GM18907 (cell line): ENCODE measurements around the gene C9orf78.
"Not testable (repeated sequence)": the region's sequence is repeated elsewhere in the genome, so short reads cannot be mapped to it uniquely, and the experiment has no call there.

Experiments
- ATAC-seq: cut with Tn5 transposase; IDR thresholded peaks from one replicate; pipeline ENCODE4 v1.9.1; 2021; ENCODE audit warnings: mild to moderate bottlenecking, moderate library complexity; ENCODE audit not compliant: unreplicated experiment

C9orf78 gene

GRCh38 chr9:129813661-129814060 is 21.4 kb downstream of the C9orf78 start:
- ATAC-seq = no peak

GRCh38 chr9:129812385-129812784 is 22.7 kb downstream of the C9orf78 start:
- ATAC-seq = no peak

GRCh38 chr9:129811967-129812363 is 23.1 kb downstream of the C9orf78 start:
- ATAC-seq = no peak

- no peak for ATAC-seq
Observed at GRCh38 chr9:129810788-129811187, 24.3 kb downstream of the C9orf78 start.

- no peak for ATAC-seq
Observed at GRCh38 chr9:129810116-129810515, 25.0 kb downstream of the C9orf78 start.

GRCh38 chr9:129809346-129809745 is 25.7 kb downstream of the C9orf78 start:
- ATAC-seq = no peak

- no peak for ATAC-seq
Observed at GRCh38 chr9:129806061-129806460, 29.0 kb downstream of the C9orf78 start.

GRCh38 chr9:129803676-129804060 is 31.4 kb downstream of the C9orf78 start:
- ATAC-seq = no peak

GRCh38 chr9:129802833-129803675 is 32.0 kb downstream of the C9orf78 start, which contains the start of gene TOR1B:
TSS of gene TOR1B (plus strand) at chr9:129803184. CDS start at chr9:129803213, 29 bp downstream.
- peak; percentile 90 for ATAC-seq

- ATAC-seq = no peak
Observed at GRCh38 chr9:129801504-129801903, 33.6 kb downstream of the C9orf78 start.

- no peak for ATAC-seq
Observed at GRCh38 chr9:129798973-129799372, 36.1 kb downstream of the C9orf78 start.

- not testable (repeated sequence) for ATAC-seq
Observed at GRCh38 chr9:129796029-129796428, 39.0 kb downstream of the C9orf78 start.

- ATAC-seq = no peak
Observed at GRCh38 chr9:129794549-129794948, 40.5 kb downstream of the C9orf78 start.

GRCh38 chr9:129786481-129786880 is 48.6 kb downstream of the C9orf78 start:
- ATAC-seq = no peak

- ATAC-seq = no peak
Observed at GRCh38 chr9:129785866-129786265, 49.2 kb downstream of the C9orf78 start.

GRCh38 chr9:129784970-129785369 is 50.1 kb downstream of the C9orf78 start:
- not testable (repeated sequence) for ATAC-seq

- peak; percentile 54 for ATAC-seq
Observed at GRCh38 chr9:129783516-129784361, 51.3 kb downstream of the C9orf78 start.

- ATAC-seq = no peak
Observed at GRCh38 chr9:129781981-129782380, 53.1 kb downstream of the C9orf78 start.

GRCh38 chr9:129781131-129781530 is 53.9 kb downstream of the C9orf78 start:
- ATAC-seq = no peak

GRCh38 chr9:129779560-129780190 is 55.4 kb downstream of the C9orf78 start:
- ATAC-seq = no peak

- ATAC-seq = no peak
Observed at GRCh38 chr9:129778469-129778868, 56.6 kb downstream of the C9orf78 start.
